ENCODE measurements around the gene APPBP2.
A peak's percentile ranks its signal among the peaks of the same experiment; 100 is the strongest.
"Not testable (repeated sequence)": the region's sequence is repeated elsewhere in the genome, so short reads cannot be mapped to it uniquely, and the experiment has no call there.

The APPBP2 gene

GRCh38 chr17:60490594-60490993 is 35.4 kb downstream of the APPBP2 start:
- DNase-seq = not testable (repeated sequence)

- DNase-seq = no peak
Observed at GRCh38 chr17:60481604-60482003, 44.4 kb downstream of the APPBP2 start.

- no peak for DNase-seq
Observed at GRCh38 chr17:60473788-60474187, 52.3 kb downstream of the APPBP2 start.

- no peak for DNase-seq
Observed at GRCh38 chr17:60472449-60472848, 53.6 kb downstream of the APPBP2 start.

GRCh38 chr17:60471451-60471850 is 54.6 kb downstream of the APPBP2 start:
- DNase-seq = no peak

GRCh38 chr17:60468371-60468770 is 57.7 kb downstream of the APPBP2 start:
- no peak for DNase-seq

- no peak for DNase-seq
Observed at GRCh38 chr17:60464343-60464742, 61.7 kb downstream of the APPBP2 start.

GRCh38 chr17:60463157-60463835 is 62.7 kb downstream of the APPBP2 start:
- no peak for DNase-seq

- DNase-seq = no peak
Observed at GRCh38 chr17:60461584-60461983, 64.5 kb downstream of the APPBP2 start.

DNA sequence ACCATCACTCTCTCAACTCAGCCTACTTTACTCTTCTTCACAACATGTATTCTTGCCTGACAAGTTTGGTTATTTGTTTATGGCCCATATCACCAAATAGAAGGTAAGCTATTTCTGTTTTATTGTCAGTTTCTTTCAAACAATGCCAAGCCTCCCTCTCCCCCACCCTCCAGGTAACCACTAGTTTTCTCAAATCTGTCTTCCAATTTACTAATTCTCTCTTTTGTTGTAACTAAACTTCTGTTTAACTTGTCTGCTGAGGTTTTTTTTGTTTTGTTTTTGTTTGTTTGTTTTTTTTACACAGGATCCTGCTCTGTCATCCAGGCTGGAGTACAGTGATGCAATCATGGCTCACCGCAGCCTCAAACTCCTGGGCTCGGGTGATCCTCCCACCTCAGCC is 68.9 kb downstream of the APPBP2 start:
- no peak for DNase-seq

DNA sequence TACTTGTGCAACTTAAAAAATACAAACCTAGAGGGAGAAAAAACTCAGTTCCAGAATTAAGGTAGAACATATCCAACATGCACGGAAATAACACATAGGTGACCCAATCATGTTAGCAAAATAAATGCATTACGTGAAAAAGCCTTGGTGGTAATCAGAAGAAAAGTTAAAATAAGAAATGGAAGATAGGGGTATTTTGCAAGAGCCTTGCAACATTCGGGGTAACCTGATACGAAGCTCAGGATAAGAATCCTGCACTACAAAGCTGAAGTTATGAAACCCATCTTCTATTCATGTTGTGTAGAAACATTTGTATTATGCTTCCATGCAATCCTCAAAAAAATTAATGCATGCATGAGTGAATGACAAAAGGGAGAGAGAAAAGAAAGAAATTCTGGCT is 70.7 kb downstream of the APPBP2 start:
- DNase-seq = no peak

DNA sequence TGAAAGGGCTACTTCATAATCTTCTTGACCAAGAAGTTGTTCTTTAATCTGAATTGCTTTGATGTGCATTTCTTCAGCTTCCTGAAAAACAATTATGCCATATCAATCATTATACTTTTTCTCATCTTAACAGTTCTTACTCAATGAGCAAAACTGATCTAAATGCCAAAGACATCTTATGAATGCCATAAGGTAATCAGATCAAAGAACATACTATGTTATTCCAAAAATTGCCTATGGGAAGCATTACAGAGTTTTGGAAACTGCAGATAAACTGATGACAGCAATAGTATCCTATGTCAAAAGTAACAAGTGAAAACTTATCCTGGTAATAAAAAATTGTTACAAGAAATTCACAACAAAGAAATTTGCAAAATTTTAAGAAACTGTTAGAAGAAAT is 74.1 kb downstream of the APPBP2 start:
- no peak for DNase-seq

DNA sequence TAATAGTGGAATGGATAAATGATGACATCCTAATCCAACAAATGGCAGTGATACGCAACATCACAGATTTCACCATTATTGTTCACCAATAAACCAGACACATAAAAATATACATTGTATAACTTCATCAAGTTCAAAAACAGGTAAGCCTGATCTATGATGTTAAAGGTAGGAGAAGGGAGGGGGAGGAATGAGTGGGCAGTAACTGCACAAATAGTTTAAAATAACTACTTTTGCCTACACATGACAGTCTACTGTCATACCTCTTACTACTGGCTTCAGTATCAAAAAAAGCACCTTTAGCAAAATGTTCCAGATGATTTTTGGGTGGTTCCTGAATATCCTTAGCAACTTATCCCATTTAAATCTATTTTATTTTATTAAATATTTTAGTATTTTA is 75.0 kb downstream of the APPBP2 start:
- no peak for DNase-seq

- DNase-seq = no peak
Observed at GRCh38 chr17:60447375-60447774, 78.7 kb downstream of the APPBP2 start.

DNA sequence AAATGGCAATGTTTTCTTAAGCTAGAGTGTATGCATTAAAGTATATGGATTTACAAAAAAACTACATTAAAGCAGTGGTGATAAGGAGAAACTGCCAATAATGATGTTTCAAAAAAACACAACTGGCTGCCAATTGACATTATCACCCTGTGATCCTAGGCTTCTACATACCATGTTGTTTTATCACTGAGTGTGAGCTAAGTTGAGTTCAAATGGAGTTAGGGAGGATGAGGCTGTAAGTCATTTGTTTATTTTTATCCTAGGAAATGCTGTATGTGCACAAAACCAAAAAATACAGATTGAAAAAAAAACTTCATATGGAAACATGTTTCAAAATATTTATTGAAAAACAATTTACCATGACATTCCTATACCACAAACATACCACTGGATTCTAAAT is 80.9 kb downstream of the APPBP2 start:
- no peak for DNase-seq

GRCh38 chr17:60443713-60444112 is 82.3 kb downstream of the APPBP2 start:
- DNase-seq = no peak

DNA sequence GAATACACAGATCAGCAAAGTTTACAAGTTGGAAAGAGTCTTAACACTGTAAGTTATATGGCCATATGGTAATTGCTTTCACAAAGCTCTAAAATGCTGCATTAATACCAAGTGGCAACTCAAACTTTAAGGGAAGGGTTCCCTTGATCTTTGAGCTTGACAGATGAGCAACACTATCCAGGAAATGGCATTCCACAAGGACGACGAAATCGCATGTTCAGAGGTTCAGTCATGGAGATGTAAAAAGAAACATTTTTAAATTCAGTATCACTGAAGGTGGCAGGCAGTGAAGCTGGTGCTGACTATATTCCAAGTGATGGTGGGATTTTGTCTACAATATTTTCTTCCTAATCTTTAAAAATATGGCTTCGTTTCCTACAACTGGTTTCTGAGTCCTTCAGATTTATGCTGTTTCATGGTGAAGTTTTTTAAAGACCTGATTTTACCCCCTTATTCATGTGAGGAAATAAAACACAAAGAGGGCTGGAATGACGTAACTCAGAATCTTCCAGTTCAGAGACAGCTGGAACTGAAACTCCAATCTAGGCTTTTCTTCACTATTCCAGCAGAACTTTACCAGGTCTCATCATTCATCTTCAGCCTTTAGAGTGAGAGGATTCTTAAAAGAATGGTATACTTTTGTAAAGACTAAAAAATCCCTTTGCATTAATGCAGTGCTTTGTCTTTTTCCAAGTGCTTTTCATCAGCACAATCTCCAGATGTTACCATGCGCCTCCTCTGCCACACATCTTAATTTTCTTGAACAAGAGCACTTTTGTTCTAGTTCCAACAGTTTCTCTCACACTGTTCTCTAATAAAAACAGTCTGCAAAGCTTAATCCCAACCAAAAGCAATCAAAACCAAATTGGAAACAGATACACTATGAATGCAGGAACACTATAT is 83.5 kb downstream of the APPBP2 start:
- DNase-seq = no peak

DNA sequence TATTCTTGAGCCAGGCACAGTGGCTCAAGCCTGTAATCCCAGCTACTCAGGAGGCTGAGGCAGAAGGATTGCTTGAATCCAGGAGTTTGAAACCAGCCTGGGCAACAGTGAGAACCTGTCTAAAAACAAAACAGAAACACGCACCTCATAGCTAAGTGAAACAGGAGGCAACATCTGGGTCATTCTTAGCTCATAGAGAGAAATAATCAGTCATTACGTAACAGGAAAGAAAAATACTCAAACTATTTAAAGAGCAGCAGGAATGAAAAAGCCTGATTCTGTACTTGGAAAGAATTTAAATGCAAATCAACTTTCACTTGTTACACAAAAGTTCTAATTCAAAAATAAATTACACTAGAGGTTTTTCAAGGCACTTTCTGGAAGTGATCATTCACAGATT is 86.5 kb downstream of the APPBP2 start:
- DNase-seq = no peak

GRCh38 chr17:60436676-60437075 is 89.4 kb downstream of the APPBP2 start:
- DNase-seq = no peak

DNA sequence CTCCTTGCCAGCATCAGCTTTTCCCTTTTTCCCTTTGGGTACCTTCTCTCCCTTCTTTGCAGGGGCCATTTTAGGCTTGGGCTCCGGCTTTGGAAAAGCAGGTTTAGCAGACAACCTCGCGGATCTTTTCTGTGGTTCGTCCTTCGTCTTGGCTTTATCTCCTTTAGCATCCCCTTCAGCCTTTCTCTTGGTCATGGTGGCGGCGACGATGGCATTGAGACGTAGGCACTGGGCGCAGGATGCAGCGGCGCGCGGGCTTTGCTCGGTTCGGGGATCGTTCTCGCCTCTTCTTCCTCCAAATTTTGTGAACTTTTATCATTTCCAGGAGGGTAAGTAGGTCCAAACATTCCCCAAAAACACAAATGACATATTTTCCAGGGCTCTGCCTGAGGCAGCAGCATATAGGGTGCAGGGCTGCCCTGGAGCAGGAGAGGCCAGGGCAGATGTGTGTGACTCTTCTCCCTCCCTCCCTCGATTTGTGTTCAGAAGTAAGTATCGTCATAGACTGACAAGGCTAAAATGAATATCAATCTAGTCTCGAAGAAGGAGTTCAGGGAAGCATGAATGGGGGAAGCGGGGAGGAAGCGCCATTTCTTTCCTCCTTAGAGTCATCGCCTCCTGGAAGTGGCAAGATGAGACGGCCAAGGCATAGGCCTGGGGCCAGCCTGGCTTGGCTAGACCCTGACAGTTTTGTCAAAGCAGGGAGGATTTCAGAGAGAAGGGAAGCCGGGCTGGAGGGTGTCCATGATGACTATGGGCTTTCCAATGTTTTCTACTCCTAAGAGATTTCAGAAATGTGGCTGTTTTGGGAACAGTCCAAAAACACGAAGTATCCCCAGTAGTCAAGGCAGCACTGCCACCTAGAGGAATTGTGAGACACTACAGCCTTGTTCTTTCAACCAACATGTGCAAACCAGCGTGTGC is 90.5 kb downstream of the APPBP2 start:
- peak in 2 of 4 experiments; percentile 10 to 13 for DNase-seq

GRCh38 chr17:60433021-60433997 is 92.7 kb downstream of the APPBP2 start:
- DNase-seq = not testable (repeated sequence)

DNA sequence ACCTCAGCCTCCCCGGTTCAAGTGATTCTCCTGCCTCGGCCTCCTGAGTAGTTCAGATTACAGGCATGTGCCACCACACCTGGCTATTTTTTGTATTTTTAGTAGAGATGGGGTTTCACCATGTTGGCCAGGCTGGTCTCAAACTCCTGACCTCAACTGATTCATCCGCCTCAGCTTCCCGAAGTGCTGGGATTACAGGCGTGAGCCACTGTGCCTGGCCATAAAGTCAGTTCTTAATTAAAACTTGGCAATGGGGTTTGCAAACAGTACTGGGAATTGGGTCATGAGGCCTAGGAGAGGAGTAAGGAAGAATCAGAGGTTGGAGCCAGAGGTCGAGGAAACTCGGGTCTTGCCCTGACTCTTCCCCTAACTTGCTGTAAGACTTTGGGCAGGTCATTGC is 95.5 kb downstream of the APPBP2 start:
- not testable (repeated sequence) for DNase-seq

All from activated naive CD4-positive, alpha-beta T cell (primary cell).